ENCODE data around the gene RBM18. TPM values are rescaled to one million over a fixed set of nuclear protein-coding genes. Genes with fewer than 3 reads are reported as not detected.

Gene RBM18
- total RNA-seq, 4 donors from 2014 or later, result 10.1 to 14.6 (median 13.3) TPM

GRCh38 chr9:122192914-122193525 is 71.6 kb downstream of the RBM18 start:
- intact Hi-C loops (cut with DNase I), result no loop called here
- no peaks in the 10 kb centered on the region for H3K4me1 ChIP-seq
- 81% methylated on average over 16 of the region's 16 CpGs for WGBS

GRCh38 chr9:122192261-122192875 is 72.3 kb downstream of the RBM18 start:
- H3K4me1 ChIP-seq, result no peaks in the 10 kb centered on the region
- H3K27me3 ChIP-seq, result peaks cover 0 to under 1% (median 0%) of the 10 kb centered on the region in 4 donors
- no peak overlapping the region for H3K27ac ChIP-seq (replicated peaks in 1 of 4)
- H3K9me3 ChIP-seq, result no peaks in the 10 kb centered on the region
- intact Hi-C loops (cut with DNase I), result no loop called here
- no peaks in the 10 kb centered on the region for H3K36me3 ChIP-seq
- TF ChIP-seq POLR2A (IDR thresholded peaks at IDR 0.05; ENCODE audit: low read depth), result no peak
- no peak for TF ChIP-seq EP300 (IDR thresholded peaks at IDR 0.05)
- TF ChIP-seq POLR2AphosphoS5 (IDR thresholded peaks at IDR 0.05), result no peak
- TF ChIP-seq CTCF (IDR thresholded peaks at IDR 0.05), result no peak
- 89% methylated on average over 5 of the region's 5 CpGs for WGBS
- H3K4me3 ChIP-seq, result no peak overlapping the region
- no peak for DNase-seq (ENCODE audit: extremely low spot score)

More at GRCh38 chr9:122192914-122193525, 71.6 kb downstream of the RBM18 start:
- no peak for DNase-seq (ENCODE audit: extremely low spot score)
- Histone ChIP-seq H3K27ac (replicated peaks in 1 of 4) (no peak overlapping the region), H3K27me3 (peaks cover 0 to 7% (median 0%) of the 10 kb centered on the region in 4 donors), H3K36me3 (no peaks in the 10 kb centered on the region), H3K9me3 (no peaks in the 10 kb centered on the region), H3K4me3 (no peak overlapping the region)
- TF ChIP-seq CTCF (IDR thresholded peaks at IDR 0.05) (no peak), EP300 (IDR thresholded peaks at IDR 0.05) (no peak), POLR2A (IDR thresholded peaks at IDR 0.05; ENCODE audit: low read depth) (no peak), POLR2AphosphoS5 (IDR thresholded peaks at IDR 0.05) (no peak)

GRCh38 chr9:122191584-122191983 is 73.1 kb downstream of the RBM18 start:
- Histone ChIP-seq H3K36me3 (no peaks in the 10 kb centered on the region), H3K4me1 (no peaks in the 10 kb centered on the region), H3K27ac (replicated peaks in 1 of 4) (no peak overlapping the region), H3K9me3 (no peaks in the 10 kb centered on the region), H3K27me3 (no peaks in the 10 kb centered on the region), H3K4me3 (no peak overlapping the region)
- DNase-seq (ENCODE audit: extremely low spot score), result no peak
- WGBS, result 68% methylated on average over 5 of the region's 11 CpGs
- intact Hi-C loops (cut with DNase I), result no loop called here
- TF ChIP-seq CTCF (IDR thresholded peaks at IDR 0.05), result no peak
- no peak for TF ChIP-seq POLR2A (IDR thresholded peaks at IDR 0.05; ENCODE audit: low read depth)
- TF ChIP-seq EP300 (IDR thresholded peaks at IDR 0.05), result no peak
- TF ChIP-seq POLR2AphosphoS5 (IDR thresholded peaks at IDR 0.05), result no peak

DNA sequence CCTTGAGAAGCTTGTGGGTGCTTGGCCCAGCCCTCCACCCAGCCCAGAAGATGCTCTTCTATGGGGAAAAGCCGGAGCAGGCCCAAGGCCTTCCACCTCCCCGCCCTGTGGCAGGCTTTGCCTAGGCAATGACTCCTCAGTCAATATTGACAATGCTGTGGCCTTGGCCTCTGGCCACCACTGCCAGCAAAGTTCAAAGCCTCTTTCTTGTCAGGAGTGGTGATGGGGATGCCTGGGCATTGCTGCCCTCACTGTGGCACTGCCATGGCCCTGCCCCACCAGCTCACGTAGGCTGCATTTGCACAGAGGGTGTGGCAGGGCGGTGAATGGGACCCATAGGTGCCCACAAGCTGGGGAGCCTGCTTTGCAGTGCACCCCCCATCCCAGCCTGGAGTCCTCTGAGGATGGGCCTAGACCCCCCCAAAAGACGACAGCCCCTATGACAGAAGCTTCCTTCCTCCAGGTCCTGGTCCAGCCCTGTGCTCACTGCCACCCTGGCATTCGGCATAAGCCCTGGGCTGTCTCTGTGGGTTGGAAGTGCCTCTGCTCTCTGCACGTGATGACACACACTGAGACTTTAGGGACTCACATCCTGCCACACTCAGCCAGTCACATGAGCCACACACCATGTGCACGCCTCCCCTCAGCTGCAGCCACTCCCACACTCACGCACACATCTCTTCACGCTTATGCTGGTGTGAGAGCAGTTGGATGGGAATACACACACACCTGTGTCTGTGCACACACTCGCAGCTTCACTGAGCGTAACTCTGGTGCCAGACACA is 73.9 kb downstream of the RBM18 start:
- Histone ChIP-seq H3K4me1 (no peaks in the 10 kb centered on the region), H3K36me3 (no peaks in the 10 kb centered on the region), H3K4me3 (no peak overlapping the region), H3K27me3 (no peaks in the 10 kb centered on the region), H3K9me3 (no peaks in the 10 kb centered on the region), H3K27ac (replicated peaks in 1 of 4) (no peak overlapping the region)
- WGBS, result 89% methylated on average over 11 of the region's 12 CpGs
- intact Hi-C loops (cut with DNase I), result no loop called here
- no peak for DNase-seq (ENCODE audit: extremely low spot score)
- no peak for TF ChIP-seq EP300 (IDR thresholded peaks at IDR 0.05)
- no peak for TF ChIP-seq CTCF (IDR thresholded peaks at IDR 0.05)
- no peak for TF ChIP-seq POLR2AphosphoS5 (IDR thresholded peaks at IDR 0.05)
- TF ChIP-seq POLR2A (IDR thresholded peaks at IDR 0.05; ENCODE audit: low read depth), result no peak

Data from esophagus muscularis mucosa (tissue), 4 donors.